Right renal pelvis (tissue), 4 donors: ENCODE data around the gene PROK2. TPM values are rescaled to one million over a fixed set of nuclear protein-coding genes. Genes with fewer than 3 reads are reported as not detected.

Experiments used
- DNase-seq, 4 donors: peaks; one replicate each; pipeline ENCODE4 v3.0.0-alpha.2; 2013; ENCODE audit warnings: low read depth in 4 of 4, low spot score in 3 of 4, missing footprints in 1 of 4
- polyA plus RNA-seq, 4 donors: library from polyadenylated mRNA; unstranded; fragments of 120-200 nt; gene quantifications; one replicate each; pipeline ENCODE4 v1.2.1, GENCODE V29; 2013; ENCODE audit not compliant: insufficient read length in 4 of 4

Gene PROK2
- polyA plus RNA-seq = under 1 TPM in 2 of 4 donors, not detected in 2; 0.06 to 0.10 TPM

DNA sequence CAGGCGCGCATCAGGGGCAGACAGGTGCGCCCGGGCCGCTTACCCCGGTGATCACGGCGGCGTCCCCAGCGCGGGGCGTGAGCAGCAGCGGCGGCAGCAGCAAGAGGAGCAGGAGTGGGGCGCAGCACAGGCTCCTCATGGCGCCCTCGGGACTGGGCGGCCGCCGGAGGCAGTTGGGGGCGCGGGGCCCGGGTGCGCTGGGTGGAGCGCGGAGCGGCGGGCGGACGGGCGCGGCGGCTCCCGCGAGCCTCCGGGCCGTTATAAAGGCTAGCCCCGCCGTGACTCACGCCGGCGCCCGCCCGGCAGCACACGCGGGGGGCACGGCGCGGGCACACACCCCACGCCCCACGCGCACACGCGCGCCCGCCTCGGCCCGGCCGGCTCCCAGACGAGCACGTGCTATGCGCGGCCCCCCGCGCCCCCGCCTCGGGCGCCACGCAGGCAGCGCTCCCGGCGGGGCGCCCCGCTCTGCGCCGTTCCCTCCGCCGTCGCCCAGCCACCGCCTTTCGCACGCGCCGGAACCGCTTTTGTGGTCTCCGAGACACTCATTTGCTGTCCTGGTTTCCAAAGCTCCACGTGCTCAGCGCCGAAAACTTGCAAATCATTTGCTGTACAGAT is at the start of gene PROK2:
PROK2 (minus strand) TSS at position 235 of the 618 bp plus-strand sequence; CDS start at position 139, 96 bp downstream.
- peak in 1 of 4 donors; percentile 21 for DNase-seq

DNA sequence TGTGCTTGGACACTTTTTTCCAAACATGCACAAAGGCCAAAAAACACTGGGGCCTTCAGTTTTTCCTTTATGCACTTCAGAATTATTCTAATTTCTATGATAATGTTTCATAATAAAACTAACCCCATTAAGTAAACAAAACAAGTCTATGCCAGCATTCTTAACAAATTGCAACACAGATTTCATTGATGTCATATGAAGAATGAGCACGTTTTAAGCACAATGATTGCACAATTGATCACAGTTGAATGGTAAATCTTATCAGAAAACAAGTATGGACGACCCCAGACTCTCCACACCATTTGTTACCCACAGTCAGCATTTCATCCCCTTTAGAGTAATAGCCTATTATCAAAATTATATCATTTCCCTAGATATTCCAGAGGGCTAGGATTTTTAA is 46.7 kb upstream of the PROK2 start:
- no peak for DNase-seq

DNA sequence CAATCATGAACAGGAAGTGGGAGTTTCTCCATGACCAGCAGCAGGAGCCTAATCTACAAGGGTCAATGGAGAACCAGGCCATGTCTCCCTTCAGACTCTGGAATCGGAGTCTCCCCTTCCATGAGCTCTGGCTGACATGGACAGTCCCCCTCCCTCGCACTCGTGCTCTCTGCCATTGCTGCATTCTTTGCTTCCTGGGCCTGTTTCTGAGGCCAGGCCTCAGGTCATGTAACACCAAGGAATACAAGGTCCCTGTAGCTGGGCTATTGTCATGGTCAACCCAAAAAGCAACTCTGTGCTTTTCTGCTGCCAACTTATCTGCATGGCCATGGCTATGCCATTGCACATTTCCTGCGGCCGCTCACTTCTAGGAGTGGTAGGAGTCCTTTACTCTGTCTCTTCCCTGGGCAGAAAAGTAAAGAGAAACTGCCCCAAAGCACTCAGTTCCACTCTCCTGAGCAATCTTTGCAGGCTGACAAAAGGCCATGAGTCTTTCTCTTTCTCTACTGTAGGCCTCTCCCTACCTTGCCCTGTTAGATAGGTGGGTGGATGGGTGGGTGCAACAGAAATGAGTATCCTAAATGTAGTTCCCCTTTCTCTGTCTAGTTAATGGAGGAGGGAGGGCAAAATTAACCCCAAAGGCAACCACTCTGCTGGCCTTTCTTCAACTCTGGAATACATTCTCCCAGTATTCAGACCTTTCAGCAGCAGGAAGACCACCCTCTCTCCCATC is 40.8 kb upstream of the PROK2 start:
- DNase-seq = no peak

GRCh38 chr3:71821116-71821515 is 36.2 kb upstream of the PROK2 start:
- no peak for DNase-seq

DNA sequence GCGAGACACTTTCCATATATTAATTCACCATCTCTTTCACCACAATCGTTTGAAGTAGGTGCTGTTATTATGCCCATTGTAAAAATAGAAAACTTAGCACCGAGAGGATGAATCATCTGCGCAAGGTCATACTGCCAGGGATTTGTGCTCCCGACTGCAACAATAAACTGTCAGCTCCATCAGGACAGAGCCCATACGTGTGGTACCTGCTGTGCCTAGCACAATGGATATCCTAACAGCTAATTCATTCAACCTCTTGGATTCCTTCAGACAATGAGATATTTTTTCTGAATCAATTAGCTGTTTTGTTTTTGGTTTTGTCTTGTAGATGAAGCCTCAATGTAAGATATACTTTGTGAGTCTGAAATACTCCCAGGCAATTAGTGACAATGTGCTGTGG is 32.3 kb upstream of the PROK2 start:
- DNase-seq = no peak

- DNase-seq = no peak
These were observed 31.8 kb upstream of the PROK2 start for GRCh38 chr3:71816767-71817156.

- no peak for DNase-seq
These were observed 30.6 kb upstream of the PROK2 start for GRCh38 chr3:71815340-71816067.

- no peak for DNase-seq
These were observed 28.8 kb upstream of the PROK2 start for GRCh38 chr3:71813704-71814103.

- no peak for DNase-seq
These were observed 28.1 kb upstream of the PROK2 start for GRCh38 chr3:71813073-71813472.

GRCh38 chr3:71810056-71810455 is 25.1 kb upstream of the PROK2 start:
- DNase-seq = no peak

GRCh38 chr3:71809321-71810026 is 24.5 kb upstream of the PROK2 start:
- DNase-seq = no peak

DNA sequence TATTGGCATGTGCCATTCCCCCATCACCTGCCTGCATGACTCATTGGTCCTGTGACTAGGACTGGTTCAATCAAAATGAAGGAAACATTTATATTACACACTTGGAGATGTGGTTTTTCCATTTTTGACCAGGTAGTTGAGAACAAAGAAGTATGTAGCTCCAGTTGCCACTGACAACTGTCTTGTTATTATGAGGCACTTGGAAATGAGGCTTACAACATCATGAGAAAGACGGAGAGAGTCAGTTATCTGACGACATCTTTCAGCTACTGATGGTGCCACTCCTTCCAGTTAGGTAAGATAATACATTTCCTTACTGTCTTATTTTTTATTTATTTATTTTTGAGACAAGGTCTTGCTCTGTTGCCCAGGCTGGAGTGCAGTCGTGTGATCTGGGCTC is 21.8 kb upstream of the PROK2 start:
- no peak for DNase-seq

DNA sequence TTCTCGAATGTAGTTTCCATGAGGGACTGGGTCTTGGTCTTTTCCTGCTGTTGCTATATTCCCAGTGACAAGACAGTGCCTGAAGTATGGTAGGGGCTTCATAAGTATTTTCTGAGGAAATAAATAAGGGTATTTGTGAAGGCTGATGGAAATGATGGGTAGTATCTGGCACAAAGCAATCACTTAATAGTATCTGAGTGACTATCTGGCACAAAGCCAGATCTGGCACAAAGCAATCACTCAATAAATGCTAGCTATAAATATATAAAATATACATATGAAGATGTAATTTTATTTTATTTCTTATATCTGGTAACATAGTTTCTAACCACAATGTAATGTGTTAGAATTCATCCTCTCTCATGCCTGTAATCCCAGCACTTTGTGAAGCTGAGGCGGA is 20.7 kb upstream of the PROK2 start:
- DNase-seq = no peak

- no peak for DNase-seq
These were observed 20.3 kb upstream of the PROK2 start for GRCh38 chr3:71805199-71805598.

DNA sequence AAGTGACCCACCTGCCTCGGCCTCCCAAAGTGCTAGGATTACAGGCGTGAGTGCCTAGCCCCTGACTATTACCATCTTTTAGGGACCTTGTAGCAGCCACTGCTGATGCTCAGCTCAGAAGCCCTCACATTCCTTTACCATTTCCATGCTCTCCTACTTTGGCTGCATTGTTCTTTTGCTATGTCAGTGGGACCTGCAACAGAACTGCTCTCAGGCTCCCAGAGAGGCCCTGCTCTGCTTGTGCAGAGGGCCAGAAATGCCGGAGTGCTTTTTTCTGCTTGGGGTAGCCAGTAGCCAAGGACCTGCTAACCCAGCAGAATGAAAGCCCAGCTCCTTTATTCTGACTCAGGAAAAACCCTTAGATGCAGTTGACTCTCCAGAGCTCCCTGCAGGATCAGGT is 18.3 kb upstream of the PROK2 start:
- no peak for DNase-seq

GRCh38 chr3:71801986-71802385 is 17.0 kb upstream of the PROK2 start:
- no peak for DNase-seq

GRCh38 chr3:71800023-71800422 is 15.1 kb upstream of the PROK2 start:
- DNase-seq = no peak

- no peak for DNase-seq
These were observed 12.5 kb upstream of the PROK2 start for GRCh38 chr3:71797455-71797854.

- DNase-seq = no peak
These were observed 11.3 kb upstream of the PROK2 start for GRCh38 chr3:71796290-71796689.

GRCh38 chr3:71791634-71792033 is 6.7 kb upstream of the PROK2 start:
- DNase-seq = no peak

DNA sequence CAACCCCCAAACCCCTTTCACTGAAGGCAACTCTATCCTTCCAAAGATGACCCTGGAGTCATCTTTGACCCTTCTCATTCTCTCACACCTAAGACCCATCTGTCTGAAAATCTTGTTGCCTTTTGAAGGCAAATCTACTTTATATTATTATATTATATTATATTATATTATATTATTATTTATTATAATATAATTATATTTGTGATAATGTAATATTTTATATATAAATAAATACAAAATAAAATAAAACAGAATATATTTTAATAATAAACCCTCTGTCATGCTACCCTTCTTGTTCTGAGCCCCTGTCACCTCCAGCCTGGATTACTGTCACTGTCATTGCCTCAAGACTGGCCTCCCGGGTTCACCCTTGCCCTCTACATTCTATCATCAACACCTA is 5.0 kb upstream of the PROK2 start:
- DNase-seq = no peak
